ENCODE results near the gene ALOX15. TPM values are rescaled to one million over a fixed set of nuclear protein-coding genes. Genes with fewer than 3 reads are reported as not detected.

Gene ALOX15
- total RNA-seq, 2 donors from 2014 or later: not detected

Small RNA genes within 50 kb of the gene (small RNA-seq; reads per million reads assigned to genes)
- gene RNU6-955P: not detected

Other genes with a start within 250 kb of the ALOX15 start
- gene SPNS3, start 207.7 kb downstream of the ALOX15 start, total RNA-seq: not detected
- 10 to 100 TPM; 19.2 to 58.0 TPM for gene SPNS2, start 142.8 kb downstream of the ALOX15 start, total RNA-seq
- gene MYBBP1A, start 86.3 kb downstream of the ALOX15 start, total RNA-seq: 100 to 1,000 TPM in 1 of 2 donors, 10 to 100 TPM in 1; 37.9 to 105 TPM
- 10 to 100 TPM; 29.3 to 85.7 TPM for gene GGT6, start 81.1 kb downstream of the ALOX15 start, total RNA-seq
- under 1 TPM; 0.33 to 0.78 TPM for gene SMTNL2, start 57.1 kb downstream of the ALOX15 start, total RNA-seq
- gene PELP1, start 62.5 kb upstream of the ALOX15 start, total RNA-seq: 10 to 100 TPM; 18.9 to 39.9 TPM
- 10 to 100 TPM; 12.5 to 13.2 TPM for gene ARRB2, start 69.0 kb upstream of the ALOX15 start, total RNA-seq
- gene MED11, start 89.8 kb upstream of the ALOX15 start, total RNA-seq: 10 to 100 TPM; 20.8 to 23.3 TPM
- 1 to 10 TPM in 1 of 2 donors, under 1 TPM in 1; 0.52 to 2.3 TPM for gene ZMYND15, start 98.2 kb upstream of the ALOX15 start, total RNA-seq
- 10 to 100 TPM in 1 of 2 donors, 1 to 10 TPM in 1; 3.6 to 27.5 TPM for gene CXCL16, start 98.2 kb upstream of the ALOX15 start, total RNA-seq
- gene TM4SF5, start 130.2 kb upstream of the ALOX15 start, total RNA-seq: 1 to 10 TPM; 1.8 to 2.0 TPM
- gene VMO1, start 144.7 kb upstream of the ALOX15 start, total RNA-seq: not detected
- not detected for gene GLTPD2, start 147.3 kb upstream of the ALOX15 start, total RNA-seq
- gene PSMB6, start 154.5 kb upstream of the ALOX15 start, total RNA-seq: 10 to 100 TPM; 41.5 to 89.0 TPM
- gene PLD2, start 165.5 kb upstream of the ALOX15 start, total RNA-seq: 10 to 100 TPM; 25.7 to 41.5 TPM
- gene MINK1, start 191.7 kb upstream of the ALOX15 start, total RNA-seq: 10 to 100 TPM; 32.7 to 66.6 TPM